Kidney epithelial cell (primary cell): Measurements from ENCODE around the gene CTH. TPM values are rescaled to one million over a fixed set of nuclear protein-coding genes. Genes with fewer than 3 reads are reported as not detected.
"Not testable (repeated sequence)": the region's sequence is repeated elsewhere in the genome, so short reads cannot be mapped to it uniquely, and the experiment has no call there.

ENCODE experiments used
- DNase-seq: peaks from one replicate; pipeline ENCODE4 v3.0.0-alpha.2; 2010; ENCODE audit warnings: low read depth
- H3K27me3 ChIP-seq: 2 replicates; pipeline ENCODE4 v1.6.0; 2011; ENCODE audit warnings: low read length; ENCODE audit not compliant: control insufficient read depth, insufficient read depth
- H3K36me3 ChIP-seq: 2 replicates; pipeline ENCODE4 v1.5.1; 2011; ENCODE audit warnings: low read length; ENCODE audit not compliant: control insufficient read depth, insufficient read depth
- H3K4me3 ChIP-seq: 2 replicates; pipeline ENCODE4 v1.5.1; 2011; ENCODE audit warnings: low read depth, mild to moderate bottlenecking, control low read depth, low read length
- CTCF ChIP-seq: IDR thresholded peaks from 2 replicates; pipeline ENCODE4 v1.5.1; 2011; ENCODE audit warnings: mild to moderate bottlenecking, moderate library complexity, low read length, control low read depth, inconsistent platforms; ENCODE audit not compliant: insufficient read depth, poor library complexity, severe bottlenecking
- total RNA-seq: library from RNA; depleted of rRNA; stranded (reverse); fragments of >200 nt; gene quantifications from 2 replicates; pipeline ENCODE4 v1.2.3, GENCODE V29; 2015

CTH gene
- total RNA-seq: 13.6 and 18.2 TPM in 2 replicates

GRCh38 chr1:70410604-70411359 lies at the start of gene CTH:
Gene CTH, plus strand, starts transcription at chr1:70411268. Its CDS starts 148 bp downstream, at chr1:70411416.
- H3K36me3 ChIP-seq: no peaks in the 10 kb centered on the region
- TF ChIP-seq CTCF: no peak
- peak; percentile 87 for DNase-seq
- H3K27me3 ChIP-seq: no peaks in the 10 kb centered on the region
- peak within 1 kb of the TSS; percentile 81 for H3K4me3 ChIP-seq

GRCh38 chr1:70361727-70362398 lies 49.2 kb upstream of the CTH start:
- TF ChIP-seq CTCF: no peak
- Histone ChIP-seq H3K27me3 (no peaks in the 10 kb centered on the region), H3K36me3 (no peaks in the 10 kb centered on the region), H3K4me3 (no peak overlapping the region)
- DNase-seq: no peak

- H3K36me3 ChIP-seq: no peaks in the 10 kb centered on the region
- no peak for TF ChIP-seq CTCF
- H3K4me3 ChIP-seq: no peak overlapping the region
- no peaks in the 10 kb centered on the region for H3K27me3 ChIP-seq
- no peak for DNase-seq
These were observed 46.6 kb upstream of the CTH start for GRCh38 chr1:70364439-70364838.

- H3K4me3 ChIP-seq, H3K36me3 ChIP-seq, DNase-seq, H3K27me3 ChIP-seq: not testable (repeated sequence)
These were observed 44.6 kb upstream of the CTH start for GRCh38 chr1:70366425-70366952.

GRCh38 chr1:70366997-70367396 lies 44.1 kb upstream of the CTH start:
- DNase-seq, H3K27me3 ChIP-seq, H3K4me3 ChIP-seq, H3K36me3 ChIP-seq: not testable (repeated sequence)

- not testable (repeated sequence) for DNase-seq, H3K4me3 ChIP-seq, H3K36me3 ChIP-seq, H3K27me3 ChIP-seq
These were observed 43.7 kb upstream of the CTH start for GRCh38 chr1:70367397-70367796.

GRCh38 chr1:70371586-70371985 lies 39.5 kb upstream of the CTH start:
- not testable (repeated sequence) for H3K27me3 ChIP-seq, H3K4me3 ChIP-seq, DNase-seq, H3K36me3 ChIP-seq
